H54 (cell line): ENCODE results near the gene ST6GALNAC2.
"Not testable (repeated sequence)": the region's sequence is repeated elsewhere in the genome, so short reads cannot be mapped to it uniquely, and the experiment has no call there.

ENCODE experiments used
- DNase-seq: peaks from one replicate; pipeline ENCODE4 v3.0.0; 2011; ENCODE audit warnings: low spot score, mixed read lengths; ENCODE audit not compliant: insufficient read length
- FAIRE-seq: peaks from 3 replicates; lab custom pipeline; 2011; peaks lifted over from hg19 to GRCh38; lab: Jason Lieb, UNC
- POLR2A ChIP-seq: IDR thresholded peaks from 2 replicates; pipeline ENCODE4 v1.6.1; 2011; ENCODE audit warnings: low read depth, mild to moderate bottlenecking, low read length

Gene ST6GALNAC2

GRCh38 chr17:76612977-76613851 lies 27.6 kb upstream of the ST6GALNAC2 start:
- FAIRE-seq (no peak), DNase-seq (no peak)
- TF ChIP-seq POLR2A: no peak

- FAIRE-seq (no peak), DNase-seq (no peak)
- no peak for TF ChIP-seq POLR2A
Measured at GRCh38 chr17:76612465-76612864, 26.8 kb upstream of the ST6GALNAC2 start.

- DNase-seq: no peak
- no peak for FAIRE-seq
- TF ChIP-seq POLR2A: no peak
Measured at GRCh38 chr17:76611758-76612157, 26.1 kb upstream of the ST6GALNAC2 start.

GRCh38 chr17:76611080-76611749 lies 25.6 kb upstream of the ST6GALNAC2 start:
- not testable (repeated sequence) for DNase-seq, FAIRE-seq

GRCh38 chr17:76606685-76607084 lies 21.0 kb upstream of the ST6GALNAC2 start:
- DNase-seq, FAIRE-seq: not testable (repeated sequence)

- DNase-seq (no peak), FAIRE-seq (no peak)
Measured at GRCh38 chr17:76601065-76601464, 15.4 kb upstream of the ST6GALNAC2 start.

GRCh38 chr17:76599694-76600460 lies 14.2 kb upstream of the ST6GALNAC2 start:
- no peak for DNase-seq
- TF ChIP-seq POLR2A: no peak
- no peak for FAIRE-seq

More at GRCh38 chr17:76601065-76601464, 15.4 kb upstream of the ST6GALNAC2 start:
- no peak for TF ChIP-seq POLR2A

- FAIRE-seq (no peak), DNase-seq (no peak)
- TF ChIP-seq POLR2A: no peak
Measured at GRCh38 chr17:76598004-76598439, 12.4 kb upstream of the ST6GALNAC2 start.

- FAIRE-seq (no peak), DNase-seq (no peak)
- TF ChIP-seq POLR2A: no peak
Measured at GRCh38 chr17:76597156-76598003, 11.7 kb upstream of the ST6GALNAC2 start.

- no peak for DNase-seq
- FAIRE-seq: no peak
- TF ChIP-seq POLR2A: no peak
Measured at GRCh38 chr17:76594690-76595089, 9.0 kb upstream of the ST6GALNAC2 start.

GRCh38 chr17:76593959-76594358 lies 8.3 kb upstream of the ST6GALNAC2 start:
- FAIRE-seq (no peak), DNase-seq (no peak)
- no peak for TF ChIP-seq POLR2A

GRCh38 chr17:76593384-76593826 lies 7.7 kb upstream of the ST6GALNAC2 start:
- FAIRE-seq (no peak), DNase-seq (no peak)
- TF ChIP-seq POLR2A: no peak

- FAIRE-seq (no peak), DNase-seq (no peak)
- TF ChIP-seq POLR2A: no peak
Measured at GRCh38 chr17:76588182-76588581, 2.5 kb upstream of the ST6GALNAC2 start.
